ENCODE data around the gene C5.

DNA sequence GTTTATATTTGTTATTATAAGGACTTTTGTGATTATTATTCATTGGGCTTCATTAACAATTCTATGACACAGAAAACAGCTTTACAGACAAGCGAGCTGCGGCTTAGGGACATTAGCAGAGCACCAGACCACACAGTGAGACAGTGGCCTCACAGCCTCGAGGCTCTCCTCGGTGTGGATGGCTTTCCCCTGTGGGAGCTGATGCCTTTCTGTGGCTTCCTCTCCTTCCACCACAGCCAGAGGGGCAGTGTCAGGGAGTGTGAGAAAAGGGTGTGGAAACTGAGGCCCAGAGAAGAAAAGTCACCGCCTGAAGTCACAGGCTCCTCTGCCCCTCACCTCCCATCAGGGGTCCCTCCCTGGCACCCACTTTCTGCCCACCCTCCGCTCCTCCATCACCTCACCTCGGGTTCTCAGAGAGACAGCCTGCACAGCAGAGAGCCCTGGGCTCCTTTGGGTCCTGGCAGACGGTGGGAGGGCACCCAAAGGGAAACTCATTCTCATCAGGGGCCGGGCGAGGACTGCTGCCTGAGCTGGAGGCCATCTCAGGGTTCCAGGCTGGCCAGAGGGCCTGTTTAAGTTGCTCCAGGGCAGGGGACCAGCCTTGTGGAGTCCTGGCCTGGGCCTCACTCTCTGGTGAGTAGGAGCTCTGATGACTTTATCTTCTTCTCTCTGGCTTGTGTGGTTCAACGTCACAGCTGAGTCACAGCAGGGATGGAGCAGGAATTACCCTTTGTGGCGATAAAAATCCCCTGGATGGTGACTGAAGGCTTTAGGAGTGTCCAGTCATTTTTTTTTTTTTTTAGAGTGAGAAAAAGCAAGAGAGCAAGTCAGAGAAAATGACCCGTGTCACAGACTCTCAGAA is 124.3 kb downstream of the C5 start:
- TF ChIP-seq, protein P1, sequence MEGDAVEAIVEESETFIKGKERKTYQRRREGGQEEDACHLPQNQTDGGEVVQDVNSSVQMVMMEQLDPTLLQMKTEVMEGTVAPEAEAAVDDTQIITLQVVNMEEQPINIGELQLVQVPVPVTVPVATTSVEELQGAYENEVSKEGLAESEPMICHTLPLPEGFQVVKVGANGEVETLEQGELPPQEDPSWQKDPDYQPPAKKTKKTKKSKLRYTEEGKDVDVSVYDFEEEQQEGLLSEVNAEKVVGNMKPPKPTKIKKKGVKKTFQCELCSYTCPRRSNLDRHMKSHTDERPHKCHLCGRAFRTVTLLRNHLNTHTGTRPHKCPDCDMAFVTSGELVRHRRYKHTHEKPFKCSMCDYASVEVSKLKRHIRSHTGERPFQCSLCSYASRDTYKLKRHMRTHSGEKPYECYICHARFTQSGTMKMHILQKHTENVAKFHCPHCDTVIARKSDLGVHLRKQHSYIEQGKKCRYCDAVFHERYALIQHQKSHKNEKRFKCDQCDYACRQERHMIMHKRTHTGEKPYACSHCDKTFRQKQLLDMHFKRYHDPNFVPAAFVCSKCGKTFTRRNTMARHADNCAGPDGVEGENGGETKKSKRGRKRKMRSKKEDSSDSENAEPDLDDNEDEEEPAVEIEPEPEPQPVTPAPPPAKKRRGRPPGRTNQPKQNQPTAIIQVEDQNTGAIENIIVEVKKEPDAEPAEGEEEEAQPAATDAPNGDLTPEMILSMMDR (IDR thresholded peaks at IDR 0.05), result no peak
- TF ChIP-seq POLR2AphosphoS5 (IDR thresholded peaks at IDR 0.05; ENCODE audit: insufficient read depth in 1 of 2, low read depth in 1 of 2) (peak in 1 of 2 donors; percentile 31), POLR2A (IDR thresholded peaks at IDR 0.05) (no peak)

All from vagina (tissue), 2 donors.